PC-3 (cell line): ENCODE measurements around the gene PREPL. TPM values are rescaled to one million over a fixed set of nuclear protein-coding genes. Genes with fewer than 3 reads are reported as not detected.

ENCODE experiments used
- ATAC-seq: fragments of 200-7000 bp; cut with Tn5 transposase; 2 replicates; pipeline ENCODE4 v1.9.1; 2020; ENCODE audit warnings: mild to moderate bottlenecking, moderate library complexity
- BruUV-seq: library from RNA; stranded (reverse); fragments of 400-500 nt; replicated peaks from 2 replicates; lab custom pipeline; 2021; lab: Mats Ljungman, UMichigan
- CTCF ChIA-PET: fragments of 300-600 bp; sonication (Branson Sonifier 250); formaldehyde crosslinking; loops from one replicate; lab custom pipeline; 2022; ENCODE audit warnings: antibody characterized with exemption; lab: Charles Lee
- POLR2A ChIA-PET: fragments of 300-600 bp; sonication (Branson Sonifier 250); formaldehyde crosslinking; loops from one replicate; lab custom pipeline; 2022; ENCODE audit warnings: antibody characterized with exemption; ENCODE audit not compliant: unreplicated experiment; lab: Charles Lee
- DNase-seq: peaks from one replicate; pipeline ENCODE4 v3.0.0-alpha.2; 2015
- H2AFZ ChIP-seq: fragments of 300-600 bp; sonication (generic); 2 replicates; pipeline ENCODE4 v1.6.0; 2016; ENCODE audit warnings: antibody characterized with exemption, low read length
- H3F3A ChIP-seq: fragments of 300-600 bp; sonication (generic); one replicate; pipeline ENCODE4 v1.6.0; 2017; ENCODE audit warnings: antibody characterized with exemption, low read length, control low read depth, mild to moderate bottlenecking; ENCODE audit not compliant: unreplicated experiment
- H3K27ac ChIP-seq: fragments of 300-600 bp; sonication (generic); 2 replicates; pipeline ENCODE4 v1.5.1; 2016; ENCODE audit warnings: mild to moderate bottlenecking, low read length
- H3K27me3 ChIP-seq: fragments of 300-600 bp; sonication (generic); 2 replicates; pipeline ENCODE4 v1.6.1; 2016; ENCODE audit warnings: low read length, mixed read lengths
- H3K36me3 ChIP-seq: fragments of 300-600 bp; sonication (generic); 2 replicates; pipeline ENCODE4 v1.6.1; 2016; ENCODE audit warnings: low read depth, mixed run types, low read length, mixed read lengths
- H3K4me1 ChIP-seq: fragments of 300-600 bp; sonication (generic); 2 replicates; pipeline ENCODE4 v1.5.1; 2016; ENCODE audit warnings: low read length; ENCODE audit not compliant: insufficient read depth
- H3K4me2 ChIP-seq: fragments of 300-600 bp; sonication (generic); 2 replicates; pipeline ENCODE4 v1.6.0; 2016; ENCODE audit warnings: low read length
- H3K4me3 ChIP-seq: fragments of 300-600 bp; sonication (generic); 2 replicates; pipeline ENCODE4 v1.5.1; 2016; ENCODE audit warnings: mild to moderate bottlenecking, low read length, mixed read lengths
- H3K79me2 ChIP-seq: fragments of 300-600 bp; sonication (generic); 2 replicates; pipeline ENCODE4 v1.6.1; 2017; ENCODE audit warnings: low read length, mixed read lengths
- H3K9ac ChIP-seq: fragments of 300-600 bp; sonication (generic); 2 replicates; pipeline ENCODE4 v1.6.0; 2016; ENCODE audit warnings: mild to moderate bottlenecking, low read length
- H3K9me2 ChIP-seq: fragments of 300-600 bp; sonication (generic); replicated peaks from 2 replicates; pipeline ENCODE4 v1.6.1; 2016; ENCODE audit warnings: mixed run types, low read length, mixed read lengths
- H3K9me3 ChIP-seq: fragments of 300-600 bp; sonication (generic); 2 replicates; pipeline ENCODE4 v1.6.1; 2016; ENCODE audit warnings: low read length, mixed read lengths
- H4K20me1 ChIP-seq: fragments of 300-600 bp; sonication (generic); 2 replicates; pipeline ENCODE4 v1.6.1; 2016; ENCODE audit warnings: low read length, mixed read lengths
- EZH2 ChIP-seq: fragments of 300-600 bp; sonication (generic); IDR thresholded peaks from one replicate; pipeline ENCODE4 v1.6.1; 2017; ENCODE audit warnings: antibody characterized with exemption, mild to moderate bottlenecking, low read length; ENCODE audit not compliant: unreplicated experiment
- EZH2phosphoT487 ChIP-seq: fragments of 300-600 bp; sonication (generic); IDR thresholded peaks from 2 replicates; pipeline ENCODE4 v1.6.1; 2018; ENCODE audit warnings: mild to moderate bottlenecking, antibody characterized with exemption, low read length, borderline replicate concordance
- intact Hi-C: fragments of 100-400 bp; cut with micrococcal nuclease; formaldehyde crosslinking; loops from 2 replicates; pipeline ENCODE4 v1.9.0; 2023
- total RNA-seq: library from RNA; depleted of rRNA; stranded (reverse); fragments of >200 nt; gene quantifications from 2 replicates; pipeline ENCODE4 v1.2.3, GENCODE V29; 2014; rRNA removed
- TF ChIP-seq, protein P1 (sequence below): fragments of 300-600 bp; sonication (generic); conservative IDR thresholded peaks from 2 replicates; pipeline ENCODE4 v1.5.1; 2017; ENCODE audit warnings: antibody characterized with exemption, low read depth, mild to moderate bottlenecking, low read length

The PREPL gene
- total RNA-seq, 1 experiment from 2014 or later, result 36.2 TPM

- no peaks in the 10 kb centered on the region for H4K20me1 ChIP-seq
These were observed 93.3 kb downstream of the PREPL start for GRCh38 chr2:44267796-44268648.

More at GRCh38 chr2:44267796-44268648, 93.3 kb downstream of the PREPL start:
- no peak overlapping the region for H3K4me2 ChIP-seq
- no peak overlapping the region for H3K27ac ChIP-seq
- H3K36me3 ChIP-seq, result no peaks in the 10 kb centered on the region
- ATAC-seq (peak; percentile 53; the same call in 1 of the 2 replicates), DNase-seq (peak; percentile 51)
- no peaks in the 10 kb centered on the region for H3K27me3 ChIP-seq
- 0 out of 2 replicates have a peak overlapping the region, but pooled peaks have one; percentile 3 for H2AFZ ChIP-seq
- peaks cover 16% of the 10 kb centered on the region for H3K4me1 ChIP-seq
- no peak for TF ChIP-seq EZH2phosphoT487
- TF ChIP-seq, protein P1, sequence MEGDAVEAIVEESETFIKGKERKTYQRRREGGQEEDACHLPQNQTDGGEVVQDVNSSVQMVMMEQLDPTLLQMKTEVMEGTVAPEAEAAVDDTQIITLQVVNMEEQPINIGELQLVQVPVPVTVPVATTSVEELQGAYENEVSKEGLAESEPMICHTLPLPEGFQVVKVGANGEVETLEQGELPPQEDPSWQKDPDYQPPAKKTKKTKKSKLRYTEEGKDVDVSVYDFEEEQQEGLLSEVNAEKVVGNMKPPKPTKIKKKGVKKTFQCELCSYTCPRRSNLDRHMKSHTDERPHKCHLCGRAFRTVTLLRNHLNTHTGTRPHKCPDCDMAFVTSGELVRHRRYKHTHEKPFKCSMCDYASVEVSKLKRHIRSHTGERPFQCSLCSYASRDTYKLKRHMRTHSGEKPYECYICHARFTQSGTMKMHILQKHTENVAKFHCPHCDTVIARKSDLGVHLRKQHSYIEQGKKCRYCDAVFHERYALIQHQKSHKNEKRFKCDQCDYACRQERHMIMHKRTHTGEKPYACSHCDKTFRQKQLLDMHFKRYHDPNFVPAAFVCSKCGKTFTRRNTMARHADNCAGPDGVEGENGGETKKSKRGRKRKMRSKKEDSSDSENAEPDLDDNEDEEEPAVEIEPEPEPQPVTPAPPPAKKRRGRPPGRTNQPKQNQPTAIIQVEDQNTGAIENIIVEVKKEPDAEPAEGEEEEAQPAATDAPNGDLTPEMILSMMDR, result no peak
- no peak for TF ChIP-seq EZH2
- ChIA-PET CTCF (interaction anchor here (0.6 kb wide), 1 partner anchor 27 kb away, joined by 8 read pairs; no protein-coding TSS in a partner anchor), POLR2A (no interaction called here)
- no peaks in the 10 kb centered on the region for H3K9me2 ChIP-seq
- intact Hi-C loops, result no loop called here
- H3K9ac ChIP-seq, result no peak overlapping the region
- no TSS peak for BruUV-seq
- H3F3A ChIP-seq, result no peaks in the 10 kb centered on the region
- no peaks in the 10 kb centered on the region for H3K79me2 ChIP-seq
- no peaks in the 10 kb centered on the region for H3K9me3 ChIP-seq
- no peak overlapping the region for H3K4me3 ChIP-seq

Other genes starting within 250 kb of the PREPL start
- 16.0 and 17.6 TPM in 2 replicates for gene PPM1B, start 192.6 kb downstream of the PREPL start, total RNA-seq
- 0.22 TPM in 1 of 2 replicates, not detected in the other for gene SLC3A1, start 86.0 kb downstream of the PREPL start, total RNA-seq
- 2.7 and 4.3 TPM in 2 replicates for gene CAMKMT, start 453 bp upstream of the PREPL start, total RNA-seq